Activated T-helper 1 cell treated with anti-CD3 and anti-CD28 coated beads, Interleukin-12 subunit alpha, Interleukin-12 subunit beta, Interleukin-2, Interleukin-4 antibody, amounts not matched to agents 30 ng/mL and 10 ng/mL and 1 ng/mL, durations not matched to agents 14 hours and 24 hours and 36 hours (primary cell): ENCODE results near the gene POTEB2. TPM values are rescaled to one million over a fixed set of nuclear protein-coding genes. Genes with fewer than 3 reads are reported as not detected.
"Not testable (repeated sequence)": the region's sequence is repeated elsewhere in the genome, so short reads cannot be mapped to it uniquely, and the experiment has no call there.

Experiments used
- DNase-seq: peaks from one replicate; pipeline ENCODE4 v3.0.0; 2021; ENCODE audit warnings: low spot score
- H3K27ac Mint-ChIP-seq: one replicate; pipeline ENCODE4 v1.8.0; 2021; ENCODE audit warnings: mild to moderate bottlenecking, mixed read lengths
- H3K27me3 Mint-ChIP-seq: one replicate; pipeline ENCODE4 v1.8.0; 2022; ENCODE audit warnings: mild to moderate bottlenecking, moderate library complexity, mixed read lengths; ENCODE audit not compliant: insufficient read depth
- H3K36me3 Mint-ChIP-seq: one replicate; pipeline ENCODE4 v1.8.0; 2021; ENCODE audit warnings: low read depth, mixed read lengths
- H3K4me1 Mint-ChIP-seq: one replicate; pipeline ENCODE4 v1.8.0; 2021; ENCODE audit warnings: low read depth, mixed read lengths
- H3K4me3 Mint-ChIP-seq: one replicate; pipeline ENCODE4 v1.8.0; 2021; ENCODE audit warnings: mild to moderate bottlenecking, moderate library complexity, mixed read lengths
- H3K9me3 Mint-ChIP-seq: one replicate; pipeline ENCODE4 v1.8.0; 2021; ENCODE audit warnings: mixed read lengths
- intact Hi-C: fragments of 100-400 bp; cut with micrococcal nuclease; formaldehyde crosslinking; loops from one replicate; pipeline ENCODE4 v1.15.1; 2024
- total RNA-seq: library from RNA; stranded (reverse); gene quantifications from 2 replicates; pipeline ENCODE4 v1.2.3, GENCODE V29; 2022

Gene POTEB2
- not detected in 2 replicates for total RNA-seq

- intact Hi-C loops, DNase-seq, H3K9me3 Mint-ChIP-seq, H3K27me3 Mint-ChIP-seq, H3K36me3 Mint-ChIP-seq, H3K4me3 Mint-ChIP-seq, H3K27ac Mint-ChIP-seq, H3K4me1 Mint-ChIP-seq: not testable (repeated sequence)
Measured at GRCh38 chr15:20866214-20866613, at the start of gene POTEB2. TSS of gene POTEB2 (minus strand) at chr15:20866314. CDS start at chr15:20866281, 33 bp downstream.

GRCh38 chr15:20879916-20880315 lies 13.8 kb upstream of the POTEB2 start:
- H3K4me3 Mint-ChIP-seq, H3K9me3 Mint-ChIP-seq, H3K36me3 Mint-ChIP-seq, H3K27ac Mint-ChIP-seq, DNase-seq, H3K27me3 Mint-ChIP-seq, H3K4me1 Mint-ChIP-seq, intact Hi-C loops: not testable (repeated sequence)

- H3K27me3 Mint-ChIP-seq, H3K9me3 Mint-ChIP-seq, DNase-seq, intact Hi-C loops, H3K4me3 Mint-ChIP-seq, H3K36me3 Mint-ChIP-seq, H3K27ac Mint-ChIP-seq, H3K4me1 Mint-ChIP-seq: not testable (repeated sequence)
Measured at GRCh38 chr15:20878464-20878863, 12.3 kb upstream of the POTEB2 start.

- H3K27me3 Mint-ChIP-seq, H3K36me3 Mint-ChIP-seq, H3K4me1 Mint-ChIP-seq, H3K27ac Mint-ChIP-seq, H3K9me3 Mint-ChIP-seq, H3K4me3 Mint-ChIP-seq, intact Hi-C loops, DNase-seq: not testable (repeated sequence)
Measured at GRCh38 chr15:20877819-20878218, 11.7 kb upstream of the POTEB2 start.
